WTC11 (cell line): ENCODE measurements around the gene FIS1. TPM values are rescaled to one million over a fixed set of nuclear protein-coding genes. Genes with fewer than 3 reads are reported as not detected.

Experiments
- ATAC-seq: fragments of 200-7000 bp; cut with Tn5 transposase; 2 replicates; pipeline ENCODE4 v1.10.0; 2021; ENCODE audit warnings: mild to moderate bottlenecking, moderate library complexity
- CTCF ChIA-PET: fragments of 300-600 bp; sonication (Branson Sonifier 250); formaldehyde crosslinking; loops from one replicate; lab custom pipeline; 2021; ENCODE audit warnings: antibody characterized with exemption; lab: Charles Lee
- POLR2A ChIA-PET: fragments of 350-600 bp; sonication (Branson Sonifier 250); formaldehyde crosslinking; loops from one replicate; lab custom pipeline; 2021; ENCODE audit warnings: antibody characterized with exemption; lab: Charles Lee
- DNase-seq: peaks from one replicate; pipeline ENCODE4 v3.0.0; 2021; ENCODE audit warnings: low spot score
- H3K27ac Mint-ChIP-seq: 2 replicates; pipeline ENCODE4 v1.8.0; 2021; ENCODE audit warnings: mixed read lengths
- H3K27me3 Mint-ChIP-seq: 2 replicates; pipeline ENCODE4 v1.8.0; 2021; ENCODE audit warnings: low read depth, mild to moderate bottlenecking, moderate library complexity, mixed read lengths
- H3K36me3 Mint-ChIP-seq: 2 replicates; pipeline ENCODE4 v1.8.0; 2021; ENCODE audit warnings: mixed read lengths
- H3K4me1 Mint-ChIP-seq: 2 replicates; pipeline ENCODE4 v1.8.0; 2022; ENCODE audit warnings: mixed read lengths
- H3K4me3 Mint-ChIP-seq: 2 replicates; pipeline ENCODE4 v1.8.0; 2021; ENCODE audit warnings: mild to moderate bottlenecking, moderate library complexity, mixed read lengths
- H3K9me3 Mint-ChIP-seq: 2 replicates; pipeline ENCODE4 v1.8.0; 2021; ENCODE audit warnings: mixed read lengths
- CREM ChIP-seq: sonication (generic); formaldehyde crosslinking; IDR thresholded peaks from 2 replicates; pipeline ENCODE4 v1.8.1; 2022; ENCODE audit warnings: mild to moderate bottlenecking, missing genetic modification reagents, moderate library complexity
- ETV6 ChIP-seq: sonication (generic); formaldehyde crosslinking; IDR thresholded peaks from 2 replicates; pipeline ENCODE4 v1.8.1; 2022; ENCODE audit warnings: mild to moderate bottlenecking, missing genetic modification reagents
- IRF2 ChIP-seq: sonication (generic); formaldehyde crosslinking; IDR thresholded peaks from 2 replicates; pipeline ENCODE4 v1.8.0; 2022; ENCODE audit warnings: low read depth, missing genetic modification reagents, borderline replicate concordance
- KAT7 ChIP-seq: sonication (generic); formaldehyde crosslinking; IDR thresholded peaks from 2 replicates; pipeline ENCODE4 v1.8.1; 2023; ENCODE audit warnings: missing genetic modification reagents, mild to moderate bottlenecking, borderline replicate concordance
- NR1H2 ChIP-seq: sonication (generic); formaldehyde crosslinking; IDR thresholded peaks from 2 replicates; pipeline ENCODE4 v1.9.0; 2021; ENCODE audit warnings: mild to moderate bottlenecking, moderate library complexity, missing genetic modification reagents
- SMAD4 ChIP-seq: sonication (generic); formaldehyde crosslinking; IDR thresholded peaks from 2 replicates; pipeline ENCODE4 v1.8.0; 2022; ENCODE audit warnings: mild to moderate bottlenecking, missing genetic modification reagents
- SP1 ChIP-seq: sonication (generic); formaldehyde crosslinking; conservative IDR thresholded peaks from 2 replicates; pipeline ENCODE4 v1.8.1; 2022; ENCODE audit warnings: missing genetic modification reagents
- TEAD1 ChIP-seq: sonication (generic); formaldehyde crosslinking; IDR thresholded peaks from 2 replicates; pipeline ENCODE4 v1.8.0; 2022; ENCODE audit warnings: mild to moderate bottlenecking, missing genetic modification reagents
- ZNF232 ChIP-seq: sonication (generic); formaldehyde crosslinking; IDR thresholded peaks from 2 replicates; pipeline ENCODE4 v1.8.0; 2022; ENCODE audit warnings: mild to moderate bottlenecking, missing genetic modification reagents
- ZNF317 ChIP-seq: sonication (generic); formaldehyde crosslinking; IDR thresholded peaks from 2 replicates; pipeline ENCODE4 v1.8.1; 2023; ENCODE audit warnings: low read depth, mild to moderate bottlenecking, moderate library complexity, missing genetic modification reagents, borderline replicate concordance
- total RNA-seq: library from RNA; stranded (reverse); gene quantifications from 3 replicates; pipeline ENCODE4 v1.2.3, GENCODE V29; 2021
- TF ChIP-seq, protein P1 (sequence below): sonication (generic); formaldehyde crosslinking; IDR thresholded peaks from 2 replicates; pipeline ENCODE4 v1.8.1; 2023; ENCODE audit warnings: mild to moderate bottlenecking, moderate library complexity, missing genetic modification reagents
- TF ChIP-seq, protein P2 (sequence below): sonication (generic); formaldehyde crosslinking; IDR thresholded peaks from 2 replicates; pipeline ENCODE4 v1.8.0; 2022; ENCODE audit warnings: mild to moderate bottlenecking, missing genetic modification reagents
- TF ChIP-seq, protein P3 (sequence below): sonication (generic); formaldehyde crosslinking; IDR thresholded peaks from 2 replicates; pipeline ENCODE4 v1.8.0; 2022; ENCODE audit warnings: missing genetic modification reagents
- TF ChIP-seq, protein P4 (sequence below): sonication (generic); formaldehyde crosslinking; IDR thresholded peaks from 2 replicates; pipeline ENCODE4 v1.8.1; 2022; ENCODE audit warnings: missing genetic modification reagents, borderline replicate concordance
- TF ChIP-seq, protein P5 (sequence below): fragments of 200-600 bp; IDR thresholded peaks from 2 replicates; pipeline ENCODE4 v1.8.0; 2022; ENCODE audit warnings: antibody characterized with exemption
- TF ChIP-seq, protein P6 (sequence below): sonication (generic); formaldehyde crosslinking; IDR thresholded peaks from 2 replicates; pipeline ENCODE4 v1.8.0; 2023; ENCODE audit warnings: missing genetic modification reagents, mild to moderate bottlenecking, borderline replicate concordance
- TF ChIP-seq, protein P7 (sequence below): sonication (generic); formaldehyde crosslinking; IDR thresholded peaks from 2 replicates; pipeline ENCODE4 v1.8.0; 2022; ENCODE audit warnings: mild to moderate bottlenecking, missing genetic modification reagents

The FIS1 gene
- total RNA-seq, 1 experiment from 2014 or later = 123 TPM

DNA sequence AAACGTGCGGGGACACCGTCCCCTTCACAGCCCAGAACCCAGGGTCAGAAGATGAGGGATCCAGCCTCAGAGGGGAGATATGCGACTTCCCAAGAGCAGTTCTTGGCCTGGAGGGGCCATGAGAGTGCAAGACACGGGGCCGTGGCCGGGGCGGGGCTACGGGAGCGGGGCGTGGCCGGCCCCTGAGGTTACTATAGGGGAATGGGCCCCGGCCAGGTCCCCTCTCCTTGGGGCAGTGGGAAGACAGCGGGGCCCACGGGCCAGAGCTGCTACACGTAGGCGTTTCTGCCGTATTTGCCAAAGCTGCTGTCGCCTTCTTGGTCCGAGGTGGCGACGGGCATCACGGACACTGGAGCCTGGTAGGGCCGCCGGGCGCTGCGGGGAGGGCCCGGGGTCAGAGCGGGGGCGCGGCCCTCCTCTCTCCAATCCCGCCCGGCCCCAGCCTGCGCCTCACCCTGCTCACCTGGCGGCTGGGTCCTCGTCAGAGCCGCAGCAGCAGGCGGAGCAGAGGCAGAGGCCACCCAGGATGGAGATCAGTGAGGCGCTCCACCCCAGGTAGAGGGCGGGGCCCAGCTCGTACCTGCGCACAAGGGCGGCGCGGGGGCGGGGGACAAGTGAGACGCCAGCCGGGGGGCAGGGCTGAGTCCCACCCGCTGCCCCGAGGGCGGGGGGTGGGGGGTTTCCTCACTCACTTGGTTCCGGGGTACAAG is 12.6 kb downstream of the FIS1 start:
- Mint-ChIP-seq H3K27ac (no peak overlapping the region), H3K4me1 (peaks cover 24% of the 10 kb centered on the region), H3K9me3 (no peaks in the 10 kb centered on the region), H3K4me3 (peak overlapping the region; percentile 74), H3K27me3 (no peaks in the 10 kb centered on the region), H3K36me3 (peaks cover 7% of the 10 kb centered on the region)
- ChIA-PET POLR2A (interaction anchor here (0.6 to 1.1 kb wide), 2 partner anchors 14 to 32 kb away, joined by 3 to 6 read pairs; partner anchors contain the start of gene ZNHIT1), CTCF (interaction anchor here (0.5 to 8.0 kb wide), 8 partner anchors 12 to 137 kb away, joined by 3 to 80 read pairs (median 8); partner anchors contain the start of genes FIS1, PLOD3 and ZNHIT1)
- peak; percentile 80 for DNase-seq
- ATAC-seq = peak; percentile 75
- TF ChIP-seq KAT7 (CRISPR knock-in tag) (0 out of 2 replicates have a peak, but pooled peaks have one; percentile 29), CREM (CRISPR knock-in tag) (0 out of 2 replicates have a peak, but pooled peaks have one; percentile 28), IRF2 (CRISPR knock-in tag) (no peak), TEAD1 (CRISPR knock-in tag) (0 out of 2 replicates have a peak, but pooled peaks have one; percentile 35), SMAD4 (CRISPR knock-in tag) (no peak), NR1H2 (CRISPR knock-in tag) (no peak), SP1 (CRISPR knock-in tag) (peak; percentile 71), ETV6 (CRISPR knock-in tag) (peak; percentile 56; the same call in 1 of the 2 replicates), ZNF232 (CRISPR knock-in tag) (peak; percentile 74), ZNF317 (CRISPR knock-in tag) (no peak)
- TF ChIP-seq, protein P1, sequence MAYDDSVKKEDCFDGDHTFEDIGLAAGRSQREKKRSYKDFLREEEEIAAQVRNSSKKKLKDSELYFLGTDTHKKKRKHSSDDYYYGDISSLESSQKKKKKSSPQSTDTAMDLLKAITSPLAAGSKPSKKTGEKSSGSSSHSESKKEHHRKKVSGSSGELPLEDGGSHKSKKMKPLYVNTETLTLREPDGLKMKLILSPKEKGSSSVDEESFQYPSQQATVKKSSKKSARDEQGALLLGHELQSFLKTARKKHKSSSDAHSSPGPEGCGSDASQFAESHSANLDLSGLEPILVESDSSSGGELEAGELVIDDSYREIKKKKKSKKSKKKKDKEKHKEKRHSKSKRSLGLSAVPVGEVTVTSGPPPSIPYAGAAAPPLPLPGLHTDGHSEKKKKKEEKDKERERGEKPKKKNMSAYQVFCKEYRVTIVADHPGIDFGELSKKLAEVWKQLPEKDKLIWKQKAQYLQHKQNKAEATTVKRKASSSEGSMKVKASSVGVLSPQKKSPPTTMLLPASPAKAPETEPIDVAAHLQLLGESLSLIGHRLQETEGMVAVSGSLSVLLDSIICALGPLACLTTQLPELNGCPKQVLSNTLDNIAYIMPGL (CRISPR knock-in tag) = 0 out of 2 replicates have a peak, but pooled peaks have one; percentile 52
- TF ChIP-seq, protein P2, sequence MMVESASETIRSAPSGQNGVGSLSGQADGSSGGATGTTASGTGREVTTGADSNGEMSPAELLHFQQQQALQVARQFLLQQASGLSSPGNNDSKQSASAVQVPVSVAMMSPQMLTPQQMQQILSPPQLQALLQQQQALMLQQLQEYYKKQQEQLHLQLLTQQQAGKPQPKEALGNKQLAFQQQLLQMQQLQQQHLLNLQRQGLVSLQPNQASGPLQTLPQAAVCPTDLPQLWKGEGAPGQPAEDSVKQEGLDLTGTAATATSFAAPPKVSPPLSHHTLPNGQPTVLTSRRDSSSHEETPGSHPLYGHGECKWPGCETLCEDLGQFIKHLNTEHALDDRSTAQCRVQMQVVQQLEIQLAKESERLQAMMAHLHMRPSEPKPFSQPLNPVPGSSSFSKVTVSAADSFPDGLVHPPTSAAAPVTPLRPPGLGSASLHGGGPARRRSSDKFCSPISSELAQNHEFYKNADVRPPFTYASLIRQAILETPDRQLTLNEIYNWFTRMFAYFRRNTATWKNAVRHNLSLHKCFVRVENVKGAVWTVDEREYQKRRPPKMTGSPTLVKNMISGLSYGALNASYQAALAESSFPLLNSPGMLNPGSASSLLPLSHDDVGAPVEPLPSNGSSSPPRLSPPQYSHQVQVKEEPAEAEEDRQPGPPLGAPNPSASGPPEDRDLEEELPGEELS = no peak
- TF ChIP-seq, protein P3, sequence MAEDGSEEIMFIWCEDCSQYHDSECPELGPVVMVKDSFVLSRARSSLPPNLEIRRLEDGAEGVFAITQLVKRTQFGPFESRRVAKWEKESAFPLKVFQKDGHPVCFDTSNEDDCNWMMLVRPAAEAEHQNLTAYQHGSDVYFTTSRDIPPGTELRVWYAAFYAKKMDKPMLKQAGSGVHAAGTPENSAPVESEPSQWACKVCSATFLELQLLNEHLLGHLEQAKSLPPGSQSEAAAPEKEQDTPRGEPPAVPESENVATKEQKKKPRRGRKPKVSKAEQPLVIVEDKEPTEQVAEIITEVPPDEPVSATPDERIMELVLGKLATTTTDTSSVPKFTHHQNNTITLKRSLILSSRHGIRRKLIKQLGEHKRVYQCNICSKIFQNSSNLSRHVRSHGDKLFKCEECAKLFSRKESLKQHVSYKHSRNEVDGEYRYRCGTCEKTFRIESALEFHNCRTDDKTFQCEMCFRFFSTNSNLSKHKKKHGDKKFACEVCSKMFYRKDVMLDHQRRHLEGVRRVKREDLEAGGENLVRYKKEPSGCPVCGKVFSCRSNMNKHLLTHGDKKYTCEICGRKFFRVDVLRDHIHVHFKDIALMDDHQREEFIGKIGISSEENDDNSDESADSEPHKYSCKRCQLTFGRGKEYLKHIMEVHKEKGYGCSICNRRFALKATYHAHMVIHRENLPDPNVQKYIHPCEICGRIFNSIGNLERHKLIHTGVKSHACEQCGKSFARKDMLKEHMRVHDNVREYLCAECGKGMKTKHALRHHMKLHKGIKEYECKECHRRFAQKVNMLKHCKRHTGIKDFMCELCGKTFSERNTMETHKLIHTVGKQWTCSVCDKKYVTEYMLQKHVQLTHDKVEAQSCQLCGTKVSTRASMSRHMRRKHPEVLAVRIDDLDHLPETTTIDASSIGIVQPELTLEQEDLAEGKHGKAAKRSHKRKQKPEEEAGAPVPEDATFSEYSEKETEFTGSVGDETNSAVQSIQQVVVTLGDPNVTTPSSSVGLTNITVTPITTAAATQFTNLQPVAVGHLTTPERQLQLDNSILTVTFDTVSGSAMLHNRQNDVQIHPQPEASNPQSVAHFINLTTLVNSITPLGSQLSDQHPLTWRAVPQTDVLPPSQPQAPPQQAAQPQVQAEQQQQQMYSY = no peak
- TF ChIP-seq, protein P4, sequence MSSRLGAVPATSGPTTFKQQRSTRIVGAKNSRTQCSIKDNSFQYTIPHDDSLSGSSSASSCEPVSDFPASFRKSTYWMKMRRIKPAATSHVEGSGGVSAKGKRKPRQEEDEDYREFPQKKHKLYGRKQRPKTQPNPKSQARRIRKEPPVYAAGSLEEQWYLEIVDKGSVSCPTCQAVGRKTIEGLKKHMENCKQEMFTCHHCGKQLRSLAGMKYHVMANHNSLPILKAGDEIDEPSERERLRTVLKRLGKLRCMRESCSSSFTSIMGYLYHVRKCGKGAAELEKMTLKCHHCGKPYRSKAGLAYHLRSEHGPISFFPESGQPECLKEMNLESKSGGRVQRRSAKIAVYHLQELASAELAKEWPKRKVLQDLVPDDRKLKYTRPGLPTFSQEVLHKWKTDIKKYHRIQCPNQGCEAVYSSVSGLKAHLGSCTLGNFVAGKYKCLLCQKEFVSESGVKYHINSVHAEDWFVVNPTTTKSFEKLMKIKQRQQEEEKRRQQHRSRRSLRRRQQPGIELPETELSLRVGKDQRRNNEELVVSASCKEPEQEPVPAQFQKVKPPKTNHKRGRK (CRISPR knock-in tag) = no peak
- TF ChIP-seq, protein P5, sequence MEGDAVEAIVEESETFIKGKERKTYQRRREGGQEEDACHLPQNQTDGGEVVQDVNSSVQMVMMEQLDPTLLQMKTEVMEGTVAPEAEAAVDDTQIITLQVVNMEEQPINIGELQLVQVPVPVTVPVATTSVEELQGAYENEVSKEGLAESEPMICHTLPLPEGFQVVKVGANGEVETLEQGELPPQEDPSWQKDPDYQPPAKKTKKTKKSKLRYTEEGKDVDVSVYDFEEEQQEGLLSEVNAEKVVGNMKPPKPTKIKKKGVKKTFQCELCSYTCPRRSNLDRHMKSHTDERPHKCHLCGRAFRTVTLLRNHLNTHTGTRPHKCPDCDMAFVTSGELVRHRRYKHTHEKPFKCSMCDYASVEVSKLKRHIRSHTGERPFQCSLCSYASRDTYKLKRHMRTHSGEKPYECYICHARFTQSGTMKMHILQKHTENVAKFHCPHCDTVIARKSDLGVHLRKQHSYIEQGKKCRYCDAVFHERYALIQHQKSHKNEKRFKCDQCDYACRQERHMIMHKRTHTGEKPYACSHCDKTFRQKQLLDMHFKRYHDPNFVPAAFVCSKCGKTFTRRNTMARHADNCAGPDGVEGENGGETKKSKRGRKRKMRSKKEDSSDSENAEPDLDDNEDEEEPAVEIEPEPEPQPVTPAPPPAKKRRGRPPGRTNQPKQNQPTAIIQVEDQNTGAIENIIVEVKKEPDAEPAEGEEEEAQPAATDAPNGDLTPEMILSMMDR = no peak
- TF ChIP-seq, protein P6, sequence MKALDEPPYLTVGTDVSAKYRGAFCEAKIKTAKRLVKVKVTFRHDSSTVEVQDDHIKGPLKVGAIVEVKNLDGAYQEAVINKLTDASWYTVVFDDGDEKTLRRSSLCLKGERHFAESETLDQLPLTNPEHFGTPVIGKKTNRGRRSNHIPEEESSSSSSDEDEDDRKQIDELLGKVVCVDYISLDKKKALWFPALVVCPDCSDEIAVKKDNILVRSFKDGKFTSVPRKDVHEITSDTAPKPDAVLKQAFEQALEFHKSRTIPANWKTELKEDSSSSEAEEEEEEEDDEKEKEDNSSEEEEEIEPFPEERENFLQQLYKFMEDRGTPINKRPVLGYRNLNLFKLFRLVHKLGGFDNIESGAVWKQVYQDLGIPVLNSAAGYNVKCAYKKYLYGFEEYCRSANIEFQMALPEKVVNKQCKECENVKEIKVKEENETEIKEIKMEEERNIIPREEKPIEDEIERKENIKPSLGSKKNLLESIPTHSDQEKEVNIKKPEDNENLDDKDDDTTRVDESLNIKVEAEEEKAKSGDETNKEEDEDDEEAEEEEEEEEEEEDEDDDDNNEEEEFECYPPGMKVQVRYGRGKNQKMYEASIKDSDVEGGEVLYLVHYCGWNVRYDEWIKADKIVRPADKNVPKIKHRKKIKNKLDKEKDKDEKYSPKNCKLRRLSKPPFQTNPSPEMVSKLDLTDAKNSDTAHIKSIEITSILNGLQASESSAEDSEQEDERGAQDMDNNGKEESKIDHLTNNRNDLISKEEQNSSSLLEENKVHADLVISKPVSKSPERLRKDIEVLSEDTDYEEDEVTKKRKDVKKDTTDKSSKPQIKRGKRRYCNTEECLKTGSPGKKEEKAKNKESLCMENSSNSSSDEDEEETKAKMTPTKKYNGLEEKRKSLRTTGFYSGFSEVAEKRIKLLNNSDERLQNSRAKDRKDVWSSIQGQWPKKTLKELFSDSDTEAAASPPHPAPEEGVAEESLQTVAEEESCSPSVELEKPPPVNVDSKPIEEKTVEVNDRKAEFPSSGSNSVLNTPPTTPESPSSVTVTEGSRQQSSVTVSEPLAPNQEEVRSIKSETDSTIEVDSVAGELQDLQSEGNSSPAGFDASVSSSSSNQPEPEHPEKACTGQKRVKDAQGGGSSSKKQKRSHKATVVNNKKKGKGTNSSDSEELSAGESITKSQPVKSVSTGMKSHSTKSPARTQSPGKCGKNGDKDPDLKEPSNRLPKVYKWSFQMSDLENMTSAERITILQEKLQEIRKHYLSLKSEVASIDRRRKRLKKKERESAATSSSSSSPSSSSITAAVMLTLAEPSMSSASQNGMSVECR (CRISPR knock-in tag) = peak; percentile 85; the same call in 1 of the 2 replicates
- TF ChIP-seq, protein P7, sequence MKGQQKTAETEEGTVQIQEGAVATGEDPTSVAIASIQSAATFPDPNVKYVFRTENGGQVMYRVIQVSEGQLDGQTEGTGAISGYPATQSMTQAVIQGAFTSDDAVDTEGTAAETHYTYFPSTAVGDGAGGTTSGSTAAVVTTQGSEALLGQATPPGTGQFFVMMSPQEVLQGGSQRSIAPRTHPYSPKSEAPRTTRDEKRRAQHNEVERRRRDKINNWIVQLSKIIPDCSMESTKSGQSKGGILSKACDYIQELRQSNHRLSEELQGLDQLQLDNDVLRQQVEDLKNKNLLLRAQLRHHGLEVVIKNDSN = 0 out of 2 replicates have a peak, but pooled peaks have one; percentile 23
